ENCODE data around the gene ERCC4. TPM values are rescaled to one million over a fixed set of nuclear protein-coding genes. Genes with fewer than 3 reads are reported as not detected.

ERCC4 gene
- total and polyA plus RNA-seq, 9 donors: 2.8 to 21.4 (median 14.0) TPM

DNA sequence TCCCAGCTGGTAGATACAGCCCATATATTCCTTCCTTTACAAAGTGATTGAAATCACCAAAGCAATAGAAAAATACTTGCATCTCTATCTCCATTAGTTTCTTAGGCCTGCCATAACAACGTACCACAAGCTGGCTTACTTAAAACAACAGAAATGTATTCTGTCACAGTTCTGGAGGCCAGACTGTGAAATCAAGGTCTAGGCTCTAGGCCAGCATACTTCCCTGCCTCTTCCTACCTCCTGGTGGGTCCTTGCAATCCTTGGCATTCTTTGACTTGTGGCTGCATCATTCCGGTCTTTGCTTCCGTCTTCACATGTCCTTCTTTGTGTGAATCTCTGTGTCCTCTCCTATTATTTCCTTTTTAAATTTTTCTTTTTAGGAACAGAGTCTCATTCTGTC is 62.5 kb downstream of the ERCC4 start:
- Histone ChIP-seq H3K27me3 (no peaks in the 10 kb centered on the region), H3K4me1 (ENCODE audit: insufficient read depth) (no peaks in the 10 kb centered on the region), H3K27ac (no peak overlapping the region), H3K36me3 (no peaks in the 10 kb centered on the region), H3K9me3 (no peaks in the 10 kb centered on the region), H3K4me3 (no peak overlapping the region)
- intact Hi-C loops (cut with DNase I): no loop called here
- no peak for DNase-seq
- no peak for TF ChIP-seq CTCF (IDR thresholded peaks at IDR 0.05)
- TF ChIP-seq EP300 (IDR thresholded peaks at IDR 0.05): no peak
- no peak for TF ChIP-seq POLR2A (IDR thresholded peaks at IDR 0.05)
- 65 to 71% (median 69%) methylated on average over 3 of the region's 3 CpGs for WGBS, 3 donors

DNA sequence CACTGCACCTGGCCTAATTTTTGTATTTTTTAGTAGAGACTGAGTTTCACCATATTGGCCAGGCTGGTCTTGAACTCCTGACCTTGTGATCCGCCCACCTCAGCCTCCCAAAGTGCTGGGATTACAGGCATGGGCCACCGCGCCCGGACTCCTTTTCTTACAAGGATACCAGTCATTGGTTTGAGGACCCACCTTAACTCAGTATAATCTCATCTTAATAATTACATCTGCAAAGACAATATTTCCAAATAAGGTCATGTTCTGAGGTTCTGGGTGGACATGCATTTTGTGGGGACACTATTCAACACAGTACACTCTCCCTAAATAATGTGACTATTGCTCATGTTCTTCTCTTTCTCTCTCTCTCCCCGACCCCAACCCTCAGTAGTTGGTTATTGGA is 63.7 kb downstream of the ERCC4 start:
- whole genome bisulfite sequencing, 3 donors: 69 to 84% (median 76%) methylated on average over 5 of the region's 5 CpGs
- Histone ChIP-seq H3K9me3 (no peaks in the 10 kb centered on the region), H3K4me1 (ENCODE audit: insufficient read depth) (no peaks in the 10 kb centered on the region), H3K36me3 (no peaks in the 10 kb centered on the region), H3K4me3 (no peak overlapping the region), H3K27ac (no peak overlapping the region), H3K27me3 (no peaks in the 10 kb centered on the region)
- TF ChIP-seq POLR2A (IDR thresholded peaks at IDR 0.05) (no peak), EP300 (IDR thresholded peaks at IDR 0.05) (no peak), CTCF (IDR thresholded peaks at IDR 0.05) (no peak)
- intact Hi-C loops (cut with DNase I): no loop called here
- DNase-seq: no peak

DNA sequence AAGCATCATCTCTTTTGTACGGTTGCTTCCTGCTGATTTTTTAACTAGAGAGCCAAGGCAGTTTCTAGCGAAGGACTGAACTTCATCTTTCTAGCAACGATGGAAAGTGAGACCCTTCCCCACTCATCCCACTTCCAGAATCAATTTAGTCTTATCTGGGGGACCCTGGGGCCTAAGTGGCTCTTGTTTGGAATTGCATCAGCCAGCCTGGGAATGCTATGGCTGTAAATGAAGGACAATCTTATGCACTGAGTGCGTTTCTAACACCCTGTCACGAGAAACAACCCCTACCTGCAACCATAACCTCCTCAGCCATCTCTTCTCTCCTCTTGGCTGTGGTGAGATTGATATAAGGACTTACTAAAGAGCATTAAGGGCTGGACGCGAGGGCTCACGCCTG is 64.8 kb downstream of the ERCC4 start:
- no peak overlapping the region for H3K27ac ChIP-seq
- no peaks in the 10 kb centered on the region for H3K9me3 ChIP-seq
- no peak overlapping the region for H3K4me3 ChIP-seq
- H3K4me1 ChIP-seq (ENCODE audit: insufficient read depth): no peaks in the 10 kb centered on the region
- no peak for DNase-seq
- H3K36me3 ChIP-seq: no peaks in the 10 kb centered on the region
- intact Hi-C loops (cut with DNase I): no loop called here
- WGBS, 3 donors: 75 to 80% (median 79%) methylated on average over 8 of the region's 8 CpGs
- no peaks in the 10 kb centered on the region for H3K27me3 ChIP-seq
- TF ChIP-seq EP300 (IDR thresholded peaks at IDR 0.05) (no peak), POLR2A (IDR thresholded peaks at IDR 0.05) (no peak), CTCF (IDR thresholded peaks at IDR 0.05) (no peak)

DNA sequence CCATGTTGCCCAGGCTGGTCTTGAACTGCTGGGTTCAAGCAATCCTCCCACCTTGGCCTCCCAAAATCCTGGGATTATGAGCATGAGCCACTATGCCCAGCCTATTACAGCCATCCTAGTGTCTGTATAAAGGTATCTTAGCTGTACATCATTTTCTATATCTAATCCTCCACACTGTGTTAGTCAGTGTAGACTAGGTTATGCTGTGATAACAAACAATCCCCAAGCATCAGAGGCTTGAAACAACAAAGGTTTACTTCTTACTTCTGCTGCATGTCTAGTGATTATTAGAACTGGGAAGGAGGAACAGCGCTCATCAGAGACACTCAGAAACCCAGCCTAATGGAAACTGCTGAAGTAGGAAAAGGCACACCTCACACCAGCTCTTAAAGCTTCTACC is 68.1 kb downstream of the ERCC4 start:
- no peak overlapping the region for H3K27ac ChIP-seq
- no peaks in the 10 kb centered on the region for H3K36me3 ChIP-seq
- TF ChIP-seq CTCF (IDR thresholded peaks at IDR 0.05) (no peak), POLR2A (IDR thresholded peaks at IDR 0.05) (no peak), EP300 (IDR thresholded peaks at IDR 0.05) (no peak)
- H3K9me3 ChIP-seq: no peaks in the 10 kb centered on the region
- H3K27me3 ChIP-seq: no peaks in the 10 kb centered on the region
- H3K4me1 ChIP-seq (ENCODE audit: insufficient read depth): no peaks in the 10 kb centered on the region
- intact Hi-C loops (cut with DNase I): no loop called here
- no peak for DNase-seq
- WGBS, 3 donors: 92 to 100% (median 100%) methylated on average over 1 of the region's 1 CpG
- no peak overlapping the region for H3K4me3 ChIP-seq

DNA sequence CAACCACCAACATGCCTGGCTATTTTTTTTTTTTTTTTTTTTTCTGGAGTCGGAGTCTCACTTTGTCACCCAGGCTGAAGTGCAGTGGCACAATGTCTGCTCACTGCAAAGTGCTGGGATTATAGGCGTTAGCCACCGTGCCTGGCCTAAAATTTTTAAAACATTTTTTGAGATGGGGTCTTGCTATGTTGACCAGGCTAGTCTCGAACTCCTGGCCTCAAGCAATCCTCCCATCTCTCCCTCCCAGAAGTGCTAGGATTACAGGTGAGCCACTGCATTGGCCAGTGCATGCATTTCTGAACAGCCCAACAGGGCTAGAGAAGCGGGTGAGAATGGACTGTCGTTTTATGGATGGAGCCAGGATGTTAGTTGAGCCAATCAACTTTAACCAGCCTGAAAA is 72.4 kb downstream of the ERCC4 start:
- no peaks in the 10 kb centered on the region for H3K4me1 ChIP-seq (ENCODE audit: insufficient read depth)
- DNase-seq: no peak
- 88 to 90% (median 88%) methylated on average over 6 of the region's 6 CpGs for WGBS, 3 donors
- no peaks in the 10 kb centered on the region for H3K27me3 ChIP-seq
- no peak overlapping the region for H3K27ac ChIP-seq
- intact Hi-C loops (cut with DNase I): no loop called here
- H3K36me3 ChIP-seq: no peaks in the 10 kb centered on the region
- H3K9me3 ChIP-seq: no peaks in the 10 kb centered on the region
- no peak overlapping the region for H3K4me3 ChIP-seq
- no peak for TF ChIP-seq EP300 (IDR thresholded peaks at IDR 0.05)
- no peak for TF ChIP-seq POLR2A (IDR thresholded peaks at IDR 0.05)

Data from ovary (tissue), 9 donors.